Measurements from ENCODE around the gene RAG2. TPM values are rescaled to one million over a fixed set of nuclear protein-coding genes. Genes with fewer than 3 reads are reported as not detected.

The RAG2 gene
- total and polyA plus RNA-seq, 4 donors: not detected

DNA sequence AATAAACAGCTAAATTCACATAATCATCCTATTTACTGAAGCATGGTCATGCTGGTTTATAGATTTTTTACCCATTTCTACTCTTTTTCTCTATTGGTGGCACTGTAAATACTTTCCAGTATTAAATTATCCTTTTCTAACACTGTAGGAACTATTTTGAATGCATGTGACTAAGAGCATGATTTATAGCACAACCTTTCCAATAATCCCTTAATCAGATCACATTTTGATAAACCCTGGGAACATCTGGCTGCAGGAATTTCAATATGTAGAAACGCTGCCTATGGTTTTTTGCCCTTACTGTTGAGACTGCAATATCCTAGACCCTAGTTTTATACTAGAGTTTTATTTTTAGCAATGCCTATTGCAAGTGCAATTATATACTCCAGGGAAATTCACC is 19.6 kb downstream of the RAG2 start:
- no peak for ATAC-seq (ENCODE audit: insufficient read depth, low FRiP score)
- TF ChIP-seq, protein P1, sequence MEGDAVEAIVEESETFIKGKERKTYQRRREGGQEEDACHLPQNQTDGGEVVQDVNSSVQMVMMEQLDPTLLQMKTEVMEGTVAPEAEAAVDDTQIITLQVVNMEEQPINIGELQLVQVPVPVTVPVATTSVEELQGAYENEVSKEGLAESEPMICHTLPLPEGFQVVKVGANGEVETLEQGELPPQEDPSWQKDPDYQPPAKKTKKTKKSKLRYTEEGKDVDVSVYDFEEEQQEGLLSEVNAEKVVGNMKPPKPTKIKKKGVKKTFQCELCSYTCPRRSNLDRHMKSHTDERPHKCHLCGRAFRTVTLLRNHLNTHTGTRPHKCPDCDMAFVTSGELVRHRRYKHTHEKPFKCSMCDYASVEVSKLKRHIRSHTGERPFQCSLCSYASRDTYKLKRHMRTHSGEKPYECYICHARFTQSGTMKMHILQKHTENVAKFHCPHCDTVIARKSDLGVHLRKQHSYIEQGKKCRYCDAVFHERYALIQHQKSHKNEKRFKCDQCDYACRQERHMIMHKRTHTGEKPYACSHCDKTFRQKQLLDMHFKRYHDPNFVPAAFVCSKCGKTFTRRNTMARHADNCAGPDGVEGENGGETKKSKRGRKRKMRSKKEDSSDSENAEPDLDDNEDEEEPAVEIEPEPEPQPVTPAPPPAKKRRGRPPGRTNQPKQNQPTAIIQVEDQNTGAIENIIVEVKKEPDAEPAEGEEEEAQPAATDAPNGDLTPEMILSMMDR (IDR thresholded peaks at IDR 0.05; ENCODE audit: control extremely low read depth, extremely low read depth): no peak
- 64 to 83% methylated on average over 1 of the region's 1 CpG for WGBS, 2 donors
- Histone ChIP-seq H3K27ac (ENCODE audit: low read depth in 1 of 2, low read length in 1 of 2) (no peak overlapping the region), H3K9me3 (ENCODE audit: control insufficient read depth in 4 of 4, insufficient read depth in 3 of 4, low read length in 3 of 4) (peaks cover 0 to 4% (median 0%) of the 10 kb centered on the region in 4 donors), H3K4me1 (ENCODE audit: control insufficient read depth in 5 of 5, insufficient read depth in 5 of 5, low read length in 5 of 5) (no peaks in the 10 kb centered on the region), H3K4me3 (no peak overlapping the region), H3K36me3 (ENCODE audit: control insufficient read depth in 4 of 4, insufficient read depth in 4 of 4, low read length in 4 of 4) (no peaks in the 10 kb centered on the region), H3K27me3 (ENCODE audit: control insufficient read depth in 3 of 3, insufficient read depth in 3 of 3, low read length in 2 of 3) (no peaks in the 10 kb centered on the region), H3K9ac (ENCODE audit: insufficient read depth in 1 of 2, low read length in 2 of 2) (no peak overlapping the region)
- no peak for DNase-seq

DNA sequence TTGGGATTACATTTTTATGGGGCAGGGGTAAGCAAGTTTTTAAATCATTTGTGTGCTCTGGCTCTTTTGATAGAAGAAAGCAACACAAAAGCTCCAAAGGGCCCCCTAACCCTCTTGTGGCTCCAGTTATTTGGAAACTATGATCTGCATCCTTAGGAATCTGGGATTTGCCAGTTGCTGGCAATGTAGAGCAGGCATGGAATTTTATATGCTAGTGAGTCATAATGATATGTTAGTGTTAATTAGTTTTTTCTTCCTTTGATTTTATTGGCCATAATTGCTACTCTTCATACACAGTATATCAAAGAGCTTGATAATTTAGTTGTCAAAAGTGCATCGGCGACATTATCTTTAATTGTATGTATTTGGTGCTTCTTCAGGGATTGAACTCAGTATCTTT is 20.2 kb downstream of the RAG2 start:
- no peaks in the 10 kb centered on the region for H3K36me3 ChIP-seq (ENCODE audit: control insufficient read depth in 4 of 4, insufficient read depth in 4 of 4, low read length in 4 of 4)
- H3K27ac ChIP-seq (ENCODE audit: low read depth in 1 of 2, low read length in 1 of 2): no peak overlapping the region
- H3K9ac ChIP-seq (ENCODE audit: insufficient read depth in 1 of 2, low read length in 2 of 2): no peak overlapping the region
- TF ChIP-seq, protein P1 (IDR thresholded peaks at IDR 0.05; ENCODE audit: control extremely low read depth, extremely low read depth): no peak
- no peaks in the 10 kb centered on the region for H3K27me3 ChIP-seq (ENCODE audit: control insufficient read depth in 3 of 3, insufficient read depth in 3 of 3, low read length in 2 of 3)
- no peaks in the 10 kb centered on the region for H3K4me1 ChIP-seq (ENCODE audit: control insufficient read depth in 5 of 5, insufficient read depth in 5 of 5, low read length in 5 of 5)
- WGBS, 2 donors: 91 to 92% methylated on average over 2 of the region's 2 CpGs
- ATAC-seq (ENCODE audit: insufficient read depth, low FRiP score) (no peak), DNase-seq (peak in 1 of 3 donors; percentile 15)
- H3K9me3 ChIP-seq (ENCODE audit: control insufficient read depth in 4 of 4, insufficient read depth in 3 of 4, low read length in 3 of 4): peaks cover 0 to 4% (median 0%) of the 10 kb centered on the region in 4 donors
- no peak overlapping the region for H3K4me3 ChIP-seq

DNA sequence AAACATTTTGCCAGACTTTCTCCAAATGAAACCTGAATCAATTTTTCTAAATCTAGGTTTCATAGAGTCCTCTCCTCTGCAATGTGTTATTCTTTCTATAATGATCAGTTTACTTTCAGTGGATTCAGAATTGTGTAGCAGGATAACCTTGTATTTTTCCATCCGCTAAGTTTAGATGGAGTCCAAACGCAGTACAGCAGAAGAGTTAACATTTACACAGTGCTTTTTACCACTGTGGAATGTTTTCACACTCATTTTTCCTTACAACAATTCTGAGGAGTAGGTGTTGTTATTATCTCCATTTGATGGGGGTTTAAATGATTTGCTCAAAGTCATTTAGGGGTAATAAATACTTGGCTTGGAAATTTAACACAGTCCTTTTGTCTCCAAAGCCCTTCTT is 20.7 kb downstream of the RAG2 start:
- H3K27ac ChIP-seq (ENCODE audit: low read depth in 1 of 2, low read length in 1 of 2): no peak overlapping the region
- H3K27me3 ChIP-seq (ENCODE audit: control insufficient read depth in 3 of 3, insufficient read depth in 3 of 3, low read length in 2 of 3): no peaks in the 10 kb centered on the region
- TF ChIP-seq, protein P1 (IDR thresholded peaks at IDR 0.05; ENCODE audit: control extremely low read depth, extremely low read depth): no peak
- DNase-seq (no peak), ATAC-seq (ENCODE audit: insufficient read depth, low FRiP score) (no peak)
- H3K4me1 ChIP-seq (ENCODE audit: control insufficient read depth in 5 of 5, insufficient read depth in 5 of 5, low read length in 5 of 5): no peaks in the 10 kb centered on the region
- no peaks in the 10 kb centered on the region for H3K36me3 ChIP-seq (ENCODE audit: control insufficient read depth in 4 of 4, insufficient read depth in 4 of 4, low read length in 4 of 4)
- no peak overlapping the region for H3K9ac ChIP-seq (ENCODE audit: insufficient read depth in 1 of 2, low read length in 2 of 2)
- 74 to 87% methylated on average over 2 of the region's 2 CpGs for WGBS, 2 donors
- H3K4me3 ChIP-seq: no peak overlapping the region
- H3K9me3 ChIP-seq (ENCODE audit: control insufficient read depth in 4 of 4, insufficient read depth in 3 of 4, low read length in 3 of 4): peaks cover 0 to 4% (median 0%) of the 10 kb centered on the region in 4 donors

DNA sequence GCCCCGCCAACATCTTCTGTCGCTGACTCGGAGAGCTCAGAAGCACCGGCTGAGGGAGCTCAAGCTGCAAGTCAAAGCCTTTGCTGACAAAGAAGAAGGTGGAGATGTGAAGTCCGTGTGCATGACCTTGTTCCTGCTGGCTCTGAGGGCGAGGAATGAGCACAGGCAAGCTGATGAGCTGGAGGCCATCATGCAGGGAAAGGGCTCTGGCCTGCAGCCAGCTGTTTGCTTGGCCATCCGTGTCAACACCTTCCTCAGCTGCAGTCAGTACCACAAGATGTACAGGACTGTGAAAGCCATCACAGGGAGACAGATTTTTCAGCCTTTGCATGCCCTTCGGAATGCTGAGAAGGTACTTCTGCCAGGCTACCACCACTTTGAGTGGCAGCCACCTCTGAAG is 23.6 kb downstream of the RAG2 start:
- Histone ChIP-seq H3K4me3 (no peak overlapping the region), H3K9me3 (ENCODE audit: control insufficient read depth in 4 of 4, insufficient read depth in 3 of 4, low read length in 3 of 4) (peaks cover 0 to 3% (median 0%) of the 10 kb centered on the region in 4 donors), H3K27me3 (ENCODE audit: control insufficient read depth in 3 of 3, insufficient read depth in 3 of 3, low read length in 2 of 3) (no peaks in the 10 kb centered on the region), H3K4me1 (ENCODE audit: control insufficient read depth in 5 of 5, insufficient read depth in 5 of 5, low read length in 5 of 5) (peaks cover 0 to 3% (median 0%) of the 10 kb centered on the region in 5 donors), H3K36me3 (ENCODE audit: control insufficient read depth in 4 of 4, insufficient read depth in 4 of 4, low read length in 4 of 4) (no peaks in the 10 kb centered on the region), H3K27ac (ENCODE audit: low read depth in 1 of 2, low read length in 1 of 2) (no peak overlapping the region), H3K9ac (ENCODE audit: insufficient read depth in 1 of 2, low read length in 2 of 2) (no peak overlapping the region)
- DNase-seq: no peak
- ATAC-seq (ENCODE audit: insufficient read depth, low FRiP score): no peak
- TF ChIP-seq, protein P1 (IDR thresholded peaks at IDR 0.05; ENCODE audit: control extremely low read depth, extremely low read depth): no peak
- WGBS, 2 donors: 88 to 91% methylated on average over 8 of the region's 8 CpGs
